ENCODE measurements around the gene ZC3H12A. TPM values are rescaled to one million over a fixed set of nuclear protein-coding genes. Genes with fewer than 3 reads are reported as not detected.

ZC3H12A gene
- polyA plus RNA-seq, 2 of the 4 experiments (the other 2 are of a cell fraction): 16.3 to 23.1 TPM

- no peak for FAIRE-seq
- no peak overlapping the region for H3K27ac ChIP-seq
- no peak for ATAC-seq
- no peaks in the 10 kb centered on the region for H3K9me3 ChIP-seq
- POLR2A ChIA-PET: no interaction called here
- CTCF ChIA-PET: no interaction called here
- no peak overlapping the region for H3K4me3 ChIP-seq
- DNase-seq (ENCODE audit: low read depth in 1 of 2, low spot score in 1 of 2): no peak
- H3K4me2 ChIP-seq: no peak overlapping the region
- no peaks in the 10 kb centered on the region for H3K4me1 ChIP-seq
- WGBS (ENCODE audit: missing lambda C conversion rate): 83% methylated on average over 10 of the region's 10 CpGs
- TF ChIP-seq FOSB (CRISPR knock-in tag; IDR thresholded peaks at IDR 0.05): no peak
- no peak for TF ChIP-seq ZFP36 (IDR thresholded peaks at IDR 0.05; ENCODE audit: borderline replicate concordance, partially characterized antibody)
- TF ChIP-seq ZNF302 (CRISPR knock-in tag; IDR thresholded peaks at IDR 0.05): no peak
- TF ChIP-seq HEYL (CRISPR knock-in tag; IDR thresholded peaks at IDR 0.05): no peak
- TF ChIP-seq CEBPB (IDR thresholded peaks at IDR 0.05): no peak
- TF ChIP-seq SMC3 (IDR thresholded peaks at IDR 0.05): no peak
- TF ChIP-seq PHF8 (IDR thresholded peaks at IDR 0.05; ENCODE audit: borderline replicate concordance, low read depth): no peak
- no peak for TF ChIP-seq RCOR1 (IDR thresholded peaks at IDR 0.05; ENCODE audit: low read depth, low read length)
- no peak for TF ChIP-seq MAX (IDR thresholded peaks at IDR 0.05)
- no peak for TF ChIP-seq ZSCAN20 (CRISPR knock-in tag; IDR thresholded peaks at IDR 0.05)
- no peak for TF ChIP-seq REST (IDR thresholded peaks at IDR 0.05)
- no peak for TF ChIP-seq CBX2 (IDR thresholded peaks at IDR 0.05; ENCODE audit: borderline replicate concordance, low read depth)
- TF ChIP-seq NFE2L2 (conservative IDR thresholded peaks at IDR 0.05; ENCODE audit: low read length): no peak
- no peak for TF ChIP-seq HOXB13 (CRISPR knock-in tag; IDR thresholded peaks at IDR 0.05; ENCODE audit: low read depth)
- TF ChIP-seq EP300 (IDR thresholded peaks at IDR 0.05): no peak
- no peak for TF ChIP-seq BHLHE40 (IDR thresholded peaks at IDR 0.05; ENCODE audit: low read depth, low read length)
- TF ChIP-seq PBX3 (IDR thresholded peaks at IDR 0.05): no peak
- no peak for TF ChIP-seq EHF (CRISPR knock-in tag; IDR thresholded peaks at IDR 0.05)
Measured at GRCh38 chr1:37441490-37441889, 32.9 kb upstream of the ZC3H12A start.

- POLR2A ChIA-PET: no interaction called here
- WGBS (ENCODE audit: missing lambda C conversion rate): 93% methylated on average over 4 of the region's 4 CpGs
- Histone ChIP-seq H3K4me3 (no peak overlapping the region), H3K9me3 (no peaks in the 10 kb centered on the region), H3K27ac (no peak overlapping the region), H3K4me1 (no peaks in the 10 kb centered on the region), H3K4me2 (no peak overlapping the region)
- CTCF ChIA-PET: no interaction called here
- DNase-seq (ENCODE audit: low read depth in 1 of 2, low spot score in 1 of 2) (no peak), FAIRE-seq (no peak), ATAC-seq (no peak; a peak in 1 of 6 replicates)
- TF ChIP-seq HOXA7 (CRISPR knock-in tag; IDR thresholded peaks at IDR 0.05): no peak
- no peak for TF ChIP-seq ELK1 (IDR thresholded peaks at IDR 0.05; ENCODE audit: low read depth, low read length)
- TF ChIP-seq KDM5A (IDR thresholded peaks at IDR 0.05): no peak
- no peak for TF ChIP-seq E2F6 (IDR thresholded peaks at IDR 0.05; ENCODE audit: borderline replicate concordance, low read depth)
- no peak for TF ChIP-seq CTCF (IDR thresholded peaks at IDR 0.05)
- no peak for TF ChIP-seq JUNB (IDR thresholded peaks at IDR 0.05)
- no peak for TF ChIP-seq TP53 (CRISPR knock-in tag; IDR thresholded peaks at IDR 0.05)
- TF ChIP-seq HDAC2 (IDR thresholded peaks at IDR 0.05): no peak
- no peak for TF ChIP-seq CHD4 (IDR thresholded peaks at IDR 0.05; ENCODE audit: borderline replicate concordance)
- no peak for TF ChIP-seq HEYL (CRISPR knock-in tag; IDR thresholded peaks at IDR 0.05)
- TF ChIP-seq EHF (CRISPR knock-in tag; IDR thresholded peaks at IDR 0.05): no peak
- no peak for TF ChIP-seq POLR2A (IDR thresholded peaks at IDR 0.05; ENCODE audit: low read length)
- no peak for TF ChIP-seq EP300 (IDR thresholded peaks at IDR 0.05)
- TF ChIP-seq EHMT2 (IDR thresholded peaks at IDR 0.05; ENCODE audit: low read depth): no peak
- no peak for TF ChIP-seq PBX3 (IDR thresholded peaks at IDR 0.05)
- TF ChIP-seq FOXS1 (CRISPR knock-in tag; IDR thresholded peaks at IDR 0.05): no peak
- TF ChIP-seq SREBF2 (IDR thresholded peaks at IDR 0.05): no peak
Measured at GRCh38 chr1:37442139-37442538, 32.2 kb upstream of the ZC3H12A start.
